ACC112 (cell line): Measurements from ENCODE around the gene ILF2.
"Not testable (repeated sequence)": the region's sequence is repeated elsewhere in the genome, so short reads cannot be mapped to it uniquely, and the experiment has no call there.

Experiments
- H2AFZ ChIP-seq: fragments of 200-600 bp; sonication (generic); one replicate; pipeline ENCODE4 v1.6.0; 2017; ENCODE audit warnings: antibody characterized with exemption, low read length; ENCODE audit not compliant: unreplicated experiment
- H3K27ac ChIP-seq: fragments of 200-600 bp; sonication (generic); 2 replicates; pipeline ENCODE4 v1.5.1; 2014; ENCODE audit warnings: low read depth, mild to moderate bottlenecking, antibody characterized with exemption, low read length, moderate library complexity
- H3K27me3 ChIP-seq: fragments of 200-600 bp; sonication (generic); 2 replicates; pipeline ENCODE4 v1.6.1; 2014; ENCODE audit warnings: mild to moderate bottlenecking, antibody characterized with exemption, low read length, moderate library complexity, mixed read lengths; ENCODE audit not compliant: insufficient read depth
- H3K36me3 ChIP-seq: fragments of 200-600 bp; sonication (generic); 2 replicates; pipeline ENCODE4 v1.6.1; 2016; ENCODE audit warnings: mild to moderate bottlenecking, antibody characterized with exemption, low read length, moderate library complexity, mixed read lengths; ENCODE audit not compliant: insufficient read depth
- H3K4me1 ChIP-seq: fragments of 200-600 bp; sonication (generic); one replicate; pipeline ENCODE4 v1.6.1; 2016; ENCODE audit warnings: low read length, mixed read lengths; ENCODE audit not compliant: insufficient read depth, unreplicated experiment, control insufficient read depth
- H3K4me3 ChIP-seq: fragments of 200-600 bp; sonication (generic); 2 replicates; pipeline ENCODE4 v1.5.1; 2014; ENCODE audit warnings: mild to moderate bottlenecking, low read depth, low read length
- H3K79me2 ChIP-seq: fragments of 200-600 bp; sonication (generic); one replicate; pipeline ENCODE4 v1.6.0; 2016; ENCODE audit warnings: low read length; ENCODE audit not compliant: control insufficient read depth, unreplicated experiment, insufficient read depth

Gene ILF2

DNA sequence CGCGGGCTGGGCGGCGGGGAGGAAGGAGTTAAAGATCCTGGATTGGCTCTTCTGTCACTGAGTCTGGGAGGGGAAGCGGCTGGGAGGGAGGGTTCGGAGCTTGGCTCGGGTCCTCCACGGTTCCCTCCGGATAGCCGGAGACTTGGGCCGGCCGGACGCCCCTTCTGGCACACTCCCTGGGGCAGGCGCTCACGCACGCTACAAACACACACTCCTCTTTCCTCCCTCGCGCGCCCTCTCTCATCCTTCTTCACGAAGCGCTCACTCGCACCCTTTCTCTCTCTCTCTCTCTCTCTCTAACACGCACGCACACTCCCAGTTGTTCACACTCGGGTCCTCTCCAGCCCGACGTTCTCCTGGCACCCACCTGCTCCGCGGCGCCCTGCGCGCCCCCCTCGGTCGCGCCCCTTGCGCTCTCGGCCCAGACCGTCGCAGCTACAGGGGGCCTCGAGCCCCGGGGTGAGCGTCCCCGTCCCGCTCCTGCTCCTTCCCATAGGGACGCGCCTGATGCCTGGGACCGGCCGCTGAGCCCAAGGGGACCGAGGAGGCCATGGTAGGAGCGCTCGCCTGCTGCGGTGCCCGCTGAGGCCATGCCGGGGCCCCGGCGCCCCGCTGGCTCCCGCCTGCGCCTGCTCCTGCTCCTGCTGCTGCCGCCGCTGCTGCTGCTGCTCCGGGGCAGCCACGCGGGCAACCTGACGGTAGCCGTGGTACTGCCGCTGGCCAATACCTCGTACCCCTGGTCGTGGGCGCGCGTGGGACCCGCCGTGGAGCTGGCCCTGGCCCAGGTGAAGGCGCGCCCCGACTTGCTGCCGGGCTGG lies 7.9 kb upstream of the ILF2 start, which contains the start of gene NPR1:
Gene NPR1, plus strand, starts transcription at position 170 of the 818 bp plus-strand sequence. Its CDS starts 421 bp downstream, at position 591.
- Histone ChIP-seq H3K36me3 (no peaks in the 10 kb centered on the region), H3K27me3 (peaks cover 38% of the 10 kb centered on the region), H3K27ac (no peak within 1 kb of the TSS), H2AFZ (peak within 1 kb of the TSS; percentile 69), H3K79me2 (no peaks in the 10 kb centered on the region), H3K4me3 (peak within 1 kb of the TSS; percentile 73), H3K4me1 (no peaks in the 10 kb centered on the region)

DNA sequence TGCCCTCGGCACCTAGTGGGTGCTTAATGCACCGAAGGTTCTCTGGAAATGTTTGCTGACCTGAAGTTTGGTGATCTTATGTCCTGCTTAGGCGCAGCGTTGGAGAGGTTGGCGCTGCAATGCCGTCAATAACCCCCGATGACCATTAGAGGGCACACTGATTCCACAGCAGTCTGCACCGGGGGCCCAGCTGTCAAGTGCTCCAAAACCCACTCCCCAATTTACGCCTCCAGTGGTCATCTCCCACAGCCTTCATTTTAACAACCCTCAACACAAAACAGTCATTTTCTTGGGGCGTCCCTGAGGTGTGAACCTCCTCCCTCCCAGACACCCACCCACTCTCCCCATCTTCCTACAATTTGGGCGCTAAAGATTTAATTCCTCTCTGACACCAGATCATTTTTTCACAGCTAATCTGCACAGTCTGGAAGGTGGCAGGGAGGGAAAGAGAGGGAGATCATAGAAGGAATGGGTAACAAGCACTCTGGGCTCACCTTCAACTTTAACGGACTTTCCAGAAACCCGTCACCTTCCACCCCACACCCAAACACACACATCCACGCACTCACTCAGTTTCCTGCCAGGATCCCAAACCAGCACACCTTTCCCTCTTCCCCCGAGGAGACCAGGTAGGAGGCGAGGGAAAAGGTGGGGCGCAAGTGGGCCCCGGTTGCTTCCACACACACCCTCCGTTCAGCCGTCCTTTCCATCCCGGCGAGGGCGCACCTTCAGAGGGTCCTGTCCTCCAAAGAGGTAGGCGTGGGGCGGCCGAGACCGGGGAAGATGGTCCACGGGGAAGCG lies 7.1 kb upstream of the ILF2 start:
- peaks cover 38% of the 10 kb centered on the region for H3K27me3 ChIP-seq
- H2AFZ ChIP-seq: peak overlapping the region; percentile 69
- no peaks in the 10 kb centered on the region for H3K36me3 ChIP-seq
- H3K4me1 ChIP-seq: no peaks in the 10 kb centered on the region
- no peaks in the 10 kb centered on the region for H3K79me2 ChIP-seq
- no peak overlapping the region for H3K27ac ChIP-seq
- peak overlapping the region; percentile 73 for H3K4me3 ChIP-seq

DNA sequence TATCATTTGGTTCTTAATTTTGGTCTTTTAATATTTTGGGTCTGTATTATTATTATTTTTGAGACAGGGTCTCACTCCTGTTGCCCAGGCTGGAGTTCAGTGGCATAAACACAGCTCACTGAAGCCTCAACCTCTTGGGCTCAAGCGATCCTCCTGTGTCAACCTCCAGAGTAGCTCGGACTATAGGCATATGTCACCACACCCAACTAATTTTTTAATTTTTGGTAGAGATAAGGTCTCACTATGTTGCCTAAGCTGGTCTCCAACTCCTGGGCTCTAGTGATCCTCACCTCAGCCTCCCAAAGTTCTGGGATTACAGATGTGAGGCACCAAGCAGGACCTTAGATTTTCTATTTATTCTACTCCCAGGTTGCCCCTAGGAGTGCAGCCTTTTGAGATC lies 2.7 kb upstream of the ILF2 start:
- peaks cover 9% of the 10 kb centered on the region for H3K36me3 ChIP-seq
- H3K27me3 ChIP-seq: peaks cover 7% of the 10 kb centered on the region; the same call in 1 of the 2 replicates
- peaks cover 8% of the 10 kb centered on the region for H3K4me1 ChIP-seq
- no peak overlapping the region for H3K4me3 ChIP-seq
- no peak overlapping the region for H2AFZ ChIP-seq
- peaks cover 23% of the 10 kb centered on the region for H3K79me2 ChIP-seq
- H3K27ac ChIP-seq: no peak overlapping the region

DNA sequence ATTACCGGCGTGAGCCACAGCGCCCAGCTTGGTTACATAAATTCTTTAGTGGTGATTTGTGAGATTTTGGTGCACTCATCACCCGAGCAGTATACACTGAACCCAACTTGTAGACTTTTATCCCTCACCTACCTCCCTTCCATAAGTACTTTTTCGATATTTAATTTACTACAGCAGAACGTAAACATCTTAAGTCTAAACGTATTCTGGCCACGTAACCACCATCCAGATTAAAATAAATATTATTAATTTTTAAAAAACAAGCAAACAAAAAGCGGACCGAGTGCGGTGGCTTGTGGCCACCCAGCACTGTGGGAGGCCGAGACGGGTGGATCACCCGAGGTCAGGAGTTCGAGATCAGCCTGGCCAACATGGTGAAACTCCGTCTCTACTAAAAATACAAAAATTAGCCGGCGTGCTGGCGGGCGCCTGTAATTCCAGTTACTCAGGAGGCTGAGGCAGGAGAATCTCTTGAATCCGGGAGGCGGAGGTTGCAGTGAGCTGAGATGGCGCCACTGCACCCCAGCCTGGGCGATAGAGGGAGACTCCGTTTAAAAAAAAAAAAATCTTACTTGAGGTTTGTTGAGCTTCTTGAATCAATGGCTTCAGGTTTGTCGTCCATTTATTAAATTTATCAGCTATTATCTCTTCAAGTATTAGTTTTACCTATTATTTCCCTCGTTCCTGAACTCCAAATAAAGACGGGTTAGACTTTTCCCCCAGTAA lies 998 bp upstream of the ILF2 start:
- Histone ChIP-seq H3K79me2 (peaks cover 31% of the 10 kb centered on the region), H2AFZ (peak overlapping the region; percentile 88), H3K4me3 (peak overlapping the region; percentile 74), H3K27ac (peak overlapping the region; percentile 84), H3K36me3 (peaks cover 18% of the 10 kb centered on the region)
- not testable (repeated sequence) for H3K4me1 ChIP-seq, H3K27me3 ChIP-seq

DNA sequence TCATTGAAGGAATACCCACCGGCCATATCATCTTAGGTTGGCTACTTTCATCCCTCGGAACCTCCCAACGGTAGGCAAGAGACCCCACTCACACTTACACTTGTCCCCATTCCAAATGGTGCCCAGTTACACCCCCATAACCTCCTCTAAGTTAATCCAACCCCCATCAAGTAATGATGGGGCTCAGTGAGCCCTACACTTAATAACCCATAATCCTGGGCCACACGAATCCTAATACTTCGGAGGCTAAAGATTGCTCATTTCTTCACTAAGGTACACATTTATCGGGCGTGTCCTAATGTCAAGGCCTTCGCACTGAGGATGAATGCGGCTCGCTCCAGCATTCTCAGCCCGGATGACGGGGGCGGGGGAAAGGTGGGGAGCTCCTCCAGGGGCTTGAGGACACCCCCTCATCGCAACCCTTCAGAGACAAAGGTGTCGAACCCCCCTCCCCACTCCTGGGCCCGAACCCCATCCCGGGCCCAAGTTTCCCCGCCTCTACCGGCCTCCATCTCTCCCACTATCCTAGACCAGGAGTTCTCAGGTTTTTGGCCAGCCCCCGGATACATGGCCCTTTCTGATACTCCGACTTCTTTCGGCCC lies 435 bp downstream of the ILF2 start:
- peaks cover 22% of the 10 kb centered on the region for H3K36me3 ChIP-seq
- H3K27me3 ChIP-seq: no peaks in the 10 kb centered on the region
- peak overlapping the region; percentile 61 for H2AFZ ChIP-seq
- H3K4me1 ChIP-seq: peaks cover 8% of the 10 kb centered on the region
- peak overlapping the region; percentile 64; the same call in 1 of the 2 replicates for H3K27ac ChIP-seq
- H3K4me3 ChIP-seq: peak overlapping the region; percentile 94
- peaks cover 31% of the 10 kb centered on the region for H3K79me2 ChIP-seq

DNA sequence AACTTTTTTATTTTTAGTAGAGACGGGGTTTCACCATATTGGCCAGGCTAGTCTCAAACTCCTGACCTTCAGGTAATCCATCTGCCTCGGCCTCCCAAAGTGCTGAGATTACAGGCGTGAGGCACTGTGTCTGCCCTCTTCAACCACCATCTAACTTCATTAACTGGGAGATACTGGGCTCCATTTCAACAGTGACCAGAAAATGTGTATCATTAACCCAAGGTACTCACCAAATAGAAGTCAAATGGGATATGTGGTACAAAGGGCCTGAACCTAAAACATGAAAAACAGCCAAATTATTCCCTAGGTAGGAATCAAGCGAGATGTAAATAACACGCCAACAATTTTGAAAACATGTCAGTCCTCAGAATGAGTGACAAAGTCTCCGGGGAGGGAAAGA lies 1.2 kb downstream of the ILF2 start:
- Histone ChIP-seq H3K27me3 (no peaks in the 10 kb centered on the region), H3K4me3 (peak overlapping the region; percentile 94), H2AFZ (no peak overlapping the region), H3K79me2 (peaks cover 31% of the 10 kb centered on the region), H3K4me1 (peaks cover 8% of the 10 kb centered on the region), H3K27ac (no peak overlapping the region), H3K36me3 (peaks cover 29% of the 10 kb centered on the region)

DNA sequence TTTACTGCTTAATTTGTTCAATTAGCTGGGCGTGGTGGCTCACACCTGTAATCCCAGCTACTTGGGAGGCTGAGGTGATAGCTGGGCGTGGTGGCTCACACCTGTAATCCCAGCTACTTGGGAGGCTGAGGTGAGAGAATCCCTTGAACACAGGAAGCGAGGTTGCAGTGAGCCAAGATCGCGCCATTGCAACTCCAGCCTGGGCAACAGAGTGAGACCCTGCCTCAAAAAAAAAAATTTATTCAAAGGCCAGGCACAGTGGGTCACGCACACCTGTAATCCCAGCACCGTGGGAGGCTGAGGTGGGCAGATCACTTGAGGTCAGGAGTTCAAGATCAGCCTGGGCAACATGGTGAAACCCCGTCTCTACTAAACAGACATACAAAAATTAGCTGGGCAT lies 2.1 kb downstream of the ILF2 start:
- not testable (repeated sequence) for H3K27ac ChIP-seq, H3K4me3 ChIP-seq, H2AFZ ChIP-seq, H3K27me3 ChIP-seq
- Histone ChIP-seq H3K79me2 (peaks cover 31% of the 10 kb centered on the region), H3K36me3 (peaks cover 35% of the 10 kb centered on the region), H3K4me1 (peaks cover 14% of the 10 kb centered on the region)

DNA sequence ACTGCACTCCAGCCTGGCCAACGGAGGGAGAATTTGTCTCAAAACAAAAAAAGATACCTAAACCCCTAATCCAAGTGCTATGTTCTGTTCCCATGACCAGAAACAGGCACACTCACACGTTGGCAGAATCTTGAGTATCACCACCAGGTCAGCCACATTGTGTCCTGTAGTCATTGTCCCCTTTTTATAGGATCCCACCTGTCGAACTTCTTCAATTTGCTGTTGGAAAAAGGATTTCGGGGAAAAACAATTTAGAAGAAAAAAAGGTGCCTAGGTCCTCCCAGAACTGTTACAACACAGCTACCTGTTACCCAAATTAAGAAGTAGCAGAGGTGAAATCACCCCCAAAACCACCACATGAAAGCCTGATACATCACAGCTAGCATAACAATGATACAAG lies 3.4 kb downstream of the ILF2 start:
- Histone ChIP-seq H3K79me2 (peaks cover 31% of the 10 kb centered on the region), H3K27me3 (no peaks in the 10 kb centered on the region), H3K4me3 (no peak overlapping the region), H2AFZ (no peak overlapping the region), H3K4me1 (peaks cover 23% of the 10 kb centered on the region), H3K36me3 (peaks cover 42% of the 10 kb centered on the region), H3K27ac (no peak overlapping the region)

DNA sequence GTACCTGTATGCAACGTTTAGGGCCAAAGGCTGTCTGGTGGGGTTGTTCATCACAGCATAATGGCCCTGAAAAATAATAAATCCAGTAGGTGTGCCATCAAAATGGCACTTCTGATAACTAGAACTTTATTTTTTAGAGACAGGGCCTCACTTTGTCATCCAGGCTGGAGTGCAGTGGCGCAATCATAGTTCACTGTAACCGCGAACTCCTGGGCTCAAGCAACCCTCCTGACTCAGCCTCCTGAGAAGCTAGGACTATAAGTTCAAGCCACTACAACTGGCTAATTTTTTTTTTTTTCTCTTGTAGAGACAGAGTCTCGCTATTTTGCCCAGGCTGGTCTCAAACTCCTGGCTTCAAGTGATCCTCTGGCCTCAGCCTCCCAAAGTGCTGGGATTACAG lies 7.6 kb downstream of the ILF2 start:
- Histone ChIP-seq H3K27me3 (no peaks in the 10 kb centered on the region), H3K36me3 (peaks cover 34% of the 10 kb centered on the region), H3K27ac (peak overlapping the region; percentile 72), H3K79me2 (peaks cover 19% of the 10 kb centered on the region), H3K4me3 (no peak overlapping the region), H3K4me1 (peaks cover 22% of the 10 kb centered on the region), H2AFZ (no peak overlapping the region)

DNA sequence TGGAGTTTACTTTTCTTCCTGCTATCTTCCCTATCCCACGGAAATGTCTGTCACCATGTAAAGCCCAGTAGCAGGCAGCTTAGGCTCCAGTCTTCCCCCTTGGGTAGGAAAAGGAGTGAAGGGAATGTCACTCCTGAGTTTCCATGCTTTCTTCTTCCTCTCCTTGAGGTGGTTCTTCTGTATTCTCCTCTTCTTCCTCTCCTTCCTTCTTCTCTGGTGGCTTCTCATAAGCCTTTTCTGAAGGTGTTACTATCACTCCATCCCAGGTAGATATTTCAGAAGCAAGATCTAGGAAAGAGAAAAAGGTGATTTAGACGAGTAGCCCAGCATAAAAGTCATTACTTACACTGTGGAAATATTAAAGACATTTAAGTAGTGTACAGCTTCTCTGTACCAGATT lies 8.5 kb downstream of the ILF2 start:
- Histone ChIP-seq H3K4me3 (no peak overlapping the region), H3K27ac (peak overlapping the region; percentile 14; the same call in 1 of the 2 replicates), H3K36me3 (peaks cover 28% of the 10 kb centered on the region), H2AFZ (no peak overlapping the region), H3K4me1 (peaks cover 22% of the 10 kb centered on the region), H3K27me3 (no peaks in the 10 kb centered on the region), H3K79me2 (peaks cover 14% of the 10 kb centered on the region)
